Measurements from ENCODE around the gene STX18.

GRCh38 chr4:4542774-4543485 is 1.1 kb upstream of the STX18 start:
- TF ChIP-seq CTCF (IDR thresholded peaks at IDR 0.05) (no peak), POLR2A (IDR thresholded peaks at IDR 0.05) (no peak), POLR2AphosphoS5 (IDR thresholded peaks at IDR 0.05) (no peak), EP300 (IDR thresholded peaks at IDR 0.05) (no peak)
